Activated T-helper 1 cell treated with Interleukin-2 at 50 U/mL for 16 hours (primary cell): Measurements from ENCODE around the gene SRGAP2B.
"Not testable (repeated sequence)": the region's sequence is repeated elsewhere in the genome, so short reads cannot be mapped to it uniquely, and the experiment has no call there.

Experiments
- DNase-seq: peaks from one replicate; pipeline ENCODE4 v3.0.0-alpha.2; 2020; ENCODE audit warnings: low read depth

SRGAP2B gene

GRCh38 chr1:144995833-144996410 is 99.2 kb downstream of the SRGAP2B start:
- DNase-seq, result not testable (repeated sequence)

DNA sequence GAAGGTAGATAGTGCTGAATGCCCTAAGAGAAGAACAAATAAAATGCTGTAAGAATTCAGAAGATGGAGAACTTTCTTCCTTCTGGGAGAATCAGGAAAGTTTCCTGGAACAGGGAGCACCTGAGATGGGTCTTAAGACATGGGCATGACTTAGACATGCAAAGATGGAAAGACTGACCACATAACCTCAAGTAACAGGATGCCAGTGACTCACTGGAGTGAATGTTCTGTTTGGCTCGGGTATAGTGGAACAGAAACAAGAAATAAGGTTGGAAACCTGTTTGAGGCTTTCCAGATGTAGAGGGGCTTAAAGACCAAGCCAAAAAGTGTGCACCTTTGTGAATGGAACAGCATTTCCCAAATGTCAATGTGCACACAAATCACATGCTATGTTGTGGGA is 102.2 kb downstream of the SRGAP2B start:
- not testable (repeated sequence) for DNase-seq

DNA sequence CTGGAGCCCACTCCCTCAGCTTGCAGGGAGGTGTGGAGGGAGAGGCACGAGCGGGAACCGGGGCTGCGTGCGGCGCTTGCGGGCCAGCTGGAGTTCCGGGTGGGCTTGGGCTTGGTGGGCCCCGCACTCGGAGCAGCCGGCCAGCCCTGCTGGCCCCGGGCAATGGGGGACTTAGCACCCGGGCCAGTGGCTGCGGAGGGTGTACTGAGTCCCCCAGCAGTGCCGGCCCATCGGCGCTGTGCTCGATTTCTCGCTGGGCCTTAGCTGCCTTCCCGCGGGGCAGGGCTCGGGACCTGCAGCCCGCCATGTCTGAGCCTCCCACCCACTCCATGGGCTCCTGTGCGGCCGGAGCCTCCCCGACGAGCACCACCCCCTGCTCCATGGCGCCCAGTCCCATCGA is 104.5 kb downstream of the SRGAP2B start:
- DNase-seq, result not testable (repeated sequence)

DNA sequence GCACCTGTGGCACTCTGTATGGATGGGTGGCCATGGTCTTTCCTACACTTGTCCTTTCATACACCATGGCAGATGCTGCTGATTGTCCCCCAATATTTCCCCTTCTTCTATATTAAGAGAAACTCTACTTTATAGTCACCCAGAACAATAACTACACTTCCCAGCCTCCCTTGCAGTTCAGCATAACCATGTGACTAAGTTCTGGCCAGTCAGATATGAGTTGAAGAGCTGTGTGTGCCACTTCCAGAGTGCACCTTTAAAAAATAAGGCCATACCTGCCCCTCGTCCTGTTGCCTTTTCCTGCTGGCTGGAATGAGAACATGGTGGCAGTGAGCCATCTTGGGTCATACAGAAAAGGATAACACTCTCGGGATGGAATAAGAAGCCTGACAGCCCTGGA is 108.0 kb downstream of the SRGAP2B start:
- not testable (repeated sequence) for DNase-seq

- DNase-seq, result not testable (repeated sequence)
Observed at GRCh38 chr1:144986171-144986860, 108.8 kb downstream of the SRGAP2B start.

DNA sequence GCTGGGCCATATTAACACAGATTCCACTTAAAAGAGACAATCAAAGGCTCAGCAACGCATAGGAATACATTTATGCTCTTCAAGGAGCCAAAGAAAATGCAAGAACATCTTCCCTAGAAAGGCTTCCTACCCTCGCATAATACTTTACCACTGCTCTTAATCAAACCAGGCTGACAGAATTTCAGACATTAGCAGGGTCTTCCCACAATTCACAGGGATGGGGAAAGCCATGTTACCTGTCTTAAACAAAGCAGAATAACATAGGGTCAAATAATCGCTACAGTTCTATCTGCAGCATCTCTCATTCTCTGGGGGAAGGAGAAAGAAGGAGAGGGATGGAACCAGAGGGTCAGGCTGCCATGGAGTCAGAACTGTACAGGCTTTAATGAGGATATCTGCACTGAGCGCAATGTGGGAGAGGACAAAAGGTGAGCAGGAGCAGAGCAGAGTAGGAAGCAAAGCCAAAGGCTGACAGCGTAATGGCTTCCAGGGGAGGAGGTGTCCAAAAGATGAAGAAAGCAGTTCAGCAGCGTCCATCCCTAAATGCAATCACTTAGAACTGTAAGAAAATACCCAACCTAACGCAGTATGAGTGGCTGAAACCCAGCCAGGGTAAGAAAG is 109.5 kb downstream of the SRGAP2B start:
- DNase-seq, result not testable (repeated sequence)

- not testable (repeated sequence) for DNase-seq
Observed at GRCh38 chr1:144982802-144983525, 112.2 kb downstream of the SRGAP2B start.

GRCh38 chr1:144981157-144981556 is 114.0 kb downstream of the SRGAP2B start:
- not testable (repeated sequence) for DNase-seq

DNA sequence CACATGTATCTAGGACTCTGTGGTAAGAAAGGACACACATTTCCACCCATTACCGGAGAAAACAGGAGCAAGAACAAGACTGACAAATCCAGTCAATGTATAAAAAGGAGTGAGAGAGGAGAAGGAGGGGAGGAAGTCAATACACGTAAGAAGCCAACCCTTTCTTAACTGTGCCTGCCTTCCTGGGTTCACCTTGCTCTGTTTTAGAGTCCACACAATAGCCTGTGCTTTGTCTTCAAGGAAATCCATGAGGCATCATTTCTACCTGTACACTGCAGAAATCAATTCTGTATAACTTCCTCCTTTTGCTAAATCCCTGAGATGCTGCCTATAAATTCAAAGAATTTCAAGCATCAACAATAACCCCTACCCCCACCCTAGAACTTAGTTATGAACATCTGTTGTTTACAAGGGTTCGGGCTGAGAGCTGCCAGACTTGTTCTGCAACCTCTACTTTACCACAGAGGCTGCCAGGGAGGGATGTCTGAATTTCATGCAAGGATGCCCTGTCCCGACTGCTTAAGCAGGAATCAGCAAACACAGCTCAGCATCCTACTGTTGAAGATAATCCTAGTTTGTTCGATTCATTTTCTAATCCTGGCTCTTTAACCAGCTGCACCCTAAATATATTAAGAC is 115.0 kb downstream of the SRGAP2B start:
- DNase-seq, result not testable (repeated sequence)

- not testable (repeated sequence) for DNase-seq
Observed at GRCh38 chr1:144977856-144978255, 117.3 kb downstream of the SRGAP2B start.

DNA sequence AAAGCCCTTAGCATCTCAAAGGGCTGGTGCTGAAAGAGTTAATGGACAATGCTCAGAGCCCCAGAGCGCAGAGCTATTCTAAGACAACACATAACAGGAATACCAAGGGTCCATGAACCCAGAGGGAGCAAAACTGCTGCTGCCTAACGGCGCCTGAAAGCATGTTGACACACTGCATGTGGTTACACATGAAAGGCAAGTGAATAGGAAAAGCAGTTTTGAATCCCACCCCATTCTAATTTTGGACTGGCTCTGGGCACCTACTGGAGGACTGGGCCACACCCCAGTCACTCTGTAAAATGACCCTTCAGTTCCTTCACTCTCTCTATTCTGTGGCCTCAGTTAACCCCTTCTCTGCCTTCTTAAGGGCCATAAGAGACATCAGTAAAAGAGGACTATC is 123.2 kb downstream of the SRGAP2B start:
- not testable (repeated sequence) for DNase-seq

GRCh38 chr1:144966488-144966887 is 128.6 kb downstream of the SRGAP2B start:
- DNase-seq, result not testable (repeated sequence)

DNA sequence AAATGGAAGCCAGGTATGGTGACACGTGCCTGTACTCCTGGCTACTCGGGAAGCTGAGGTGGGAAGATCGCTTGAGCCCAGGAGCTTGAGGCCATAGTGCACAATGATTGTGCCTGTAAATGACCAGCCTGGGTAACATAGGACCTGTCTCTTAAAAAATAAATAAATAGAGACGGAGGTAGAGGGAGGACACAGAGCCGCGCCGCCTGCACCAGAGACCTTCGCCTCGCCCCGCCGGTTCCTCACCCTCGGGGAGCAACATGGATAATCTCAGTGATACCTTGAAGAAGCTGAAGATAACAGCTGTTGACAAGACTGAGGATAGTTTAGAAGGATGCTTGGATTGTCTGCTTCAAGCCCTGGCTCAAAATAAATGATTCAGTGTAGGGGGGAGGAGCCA is 130.4 kb downstream of the SRGAP2B start:
- DNase-seq, result not testable (repeated sequence)

- not testable (repeated sequence) for DNase-seq
Observed at GRCh38 chr1:144964186-144964585, 130.9 kb downstream of the SRGAP2B start.

DNA sequence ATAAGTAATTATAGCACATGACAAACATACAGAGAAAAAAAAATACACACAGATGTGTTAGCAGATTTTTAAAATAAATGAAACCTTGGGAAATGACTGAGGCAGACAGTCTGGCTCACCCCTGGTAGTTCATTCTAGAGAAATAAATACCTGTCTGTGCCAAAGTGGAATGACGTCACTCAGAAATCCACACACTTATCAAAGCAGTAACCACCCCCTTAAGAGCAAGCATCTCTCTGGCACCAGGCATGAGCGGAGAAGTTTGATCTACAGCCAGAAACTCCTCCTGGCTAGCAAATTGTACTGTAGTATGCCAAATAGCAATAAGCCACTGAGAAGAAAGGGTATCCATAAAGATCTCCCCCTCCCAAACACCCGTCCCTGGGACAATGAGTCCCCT is 131.6 kb downstream of the SRGAP2B start:
- not testable (repeated sequence) for DNase-seq

DNA sequence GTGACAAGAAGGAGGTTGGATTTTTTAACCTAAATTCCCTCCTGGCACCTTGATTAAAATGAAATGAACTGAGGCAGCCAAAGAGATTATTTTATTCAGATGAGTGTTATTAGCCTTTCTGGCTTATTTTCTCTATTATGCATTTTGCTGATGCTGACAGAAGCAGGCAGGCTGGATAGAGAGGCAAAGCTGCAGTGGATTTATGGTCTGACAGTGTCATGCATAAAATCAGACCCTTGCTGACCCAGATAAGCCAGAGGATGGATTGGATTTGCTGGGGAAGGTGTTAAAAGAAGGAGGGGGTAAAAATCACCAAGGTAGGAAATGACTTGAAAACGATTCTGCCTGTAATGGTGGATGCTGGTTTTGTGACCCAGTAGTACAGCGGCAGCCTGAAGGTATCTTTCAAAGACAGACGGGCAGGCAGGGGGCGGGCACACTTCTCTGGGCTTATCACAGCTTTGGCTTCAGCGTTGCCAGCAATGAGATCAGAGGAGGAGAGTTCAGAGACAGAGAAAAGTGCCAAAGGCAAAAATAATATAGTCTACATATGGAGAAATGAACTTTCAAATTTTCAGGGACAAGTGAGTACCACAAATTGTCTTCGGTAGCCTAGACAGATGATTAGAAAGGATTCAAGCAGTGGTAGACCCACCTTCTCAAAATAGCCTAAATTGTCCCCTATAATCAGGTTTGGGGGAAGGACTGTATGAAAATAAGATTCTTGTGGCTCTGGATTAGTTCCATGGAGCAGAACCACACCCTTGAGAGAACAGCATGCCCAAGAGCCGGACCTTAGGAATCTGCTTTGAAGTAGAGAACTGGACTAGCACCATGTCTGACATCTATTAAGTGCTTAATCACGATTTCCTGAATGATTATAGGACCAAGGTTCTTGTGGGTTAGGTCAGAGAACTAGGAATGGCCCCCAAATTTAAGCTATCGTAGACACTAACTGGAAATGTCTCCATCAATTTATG is 133.2 kb downstream of the SRGAP2B start:
- not testable (repeated sequence) for DNase-seq

- not testable (repeated sequence) for DNase-seq
Observed at GRCh38 chr1:144960929-144961488, 134.1 kb downstream of the SRGAP2B start.

- not testable (repeated sequence) for DNase-seq
Observed at GRCh38 chr1:144948390-144948789, 146.7 kb downstream of the SRGAP2B start.

GRCh38 chr1:144947495-144947894 is 147.6 kb downstream of the SRGAP2B start:
- not testable (repeated sequence) for DNase-seq
